ENCODE results near the gene TEX12.
"Not testable (repeated sequence)": the region's sequence is repeated elsewhere in the genome, so short reads cannot be mapped to it uniquely, and the experiment has no call there.

- not testable (repeated sequence) for TF ChIP-seq POLR2AphosphoS5, POLR2A (IDR thresholded peaks at IDR 0.05)
These were observed 31.9 kb downstream of the TEX12 start for GRCh38 chr11:112199101-112199500.

All from prostate gland (tissue), 1 donor.